ENCODE results near the gene MDC1.

DNA sequence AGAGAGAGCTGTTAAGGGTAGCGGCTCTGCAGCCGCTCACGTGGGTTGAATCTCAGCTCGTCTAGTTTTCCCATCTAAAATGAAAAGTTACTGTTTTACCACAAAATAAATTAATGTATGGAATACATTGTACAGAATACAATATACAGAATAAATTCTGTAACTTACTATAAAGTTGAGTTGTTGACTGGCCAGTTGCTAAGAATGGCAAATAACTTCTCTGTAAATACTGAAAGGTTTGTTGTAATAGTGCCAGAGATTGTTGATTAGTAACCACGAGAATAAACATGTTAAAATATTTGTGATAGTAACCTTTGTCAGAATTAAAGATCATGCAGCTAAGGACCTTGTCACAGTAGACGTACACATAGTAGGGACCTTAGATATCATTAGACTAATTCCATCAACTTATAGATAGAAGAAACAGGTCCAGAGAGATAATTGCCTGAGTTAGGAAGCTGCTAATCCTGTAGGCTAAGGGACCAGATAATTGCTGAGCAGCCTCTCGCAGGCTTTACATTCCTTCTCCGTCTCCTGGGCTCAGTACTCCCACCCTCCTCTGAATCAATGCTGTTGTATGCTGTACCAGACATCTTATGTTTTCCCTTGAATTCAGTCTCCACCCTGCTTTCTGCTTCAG, 25.8 kb downstream of the MDC1 start:
- no peak for TF ChIP-seq EZH2 (IDR thresholded peaks at IDR 0.05; ENCODE audit: borderline replicate concordance, insufficient read depth, low read length, poor library complexity, severe bottlenecking)
- TF ChIP-seq, protein P1, sequence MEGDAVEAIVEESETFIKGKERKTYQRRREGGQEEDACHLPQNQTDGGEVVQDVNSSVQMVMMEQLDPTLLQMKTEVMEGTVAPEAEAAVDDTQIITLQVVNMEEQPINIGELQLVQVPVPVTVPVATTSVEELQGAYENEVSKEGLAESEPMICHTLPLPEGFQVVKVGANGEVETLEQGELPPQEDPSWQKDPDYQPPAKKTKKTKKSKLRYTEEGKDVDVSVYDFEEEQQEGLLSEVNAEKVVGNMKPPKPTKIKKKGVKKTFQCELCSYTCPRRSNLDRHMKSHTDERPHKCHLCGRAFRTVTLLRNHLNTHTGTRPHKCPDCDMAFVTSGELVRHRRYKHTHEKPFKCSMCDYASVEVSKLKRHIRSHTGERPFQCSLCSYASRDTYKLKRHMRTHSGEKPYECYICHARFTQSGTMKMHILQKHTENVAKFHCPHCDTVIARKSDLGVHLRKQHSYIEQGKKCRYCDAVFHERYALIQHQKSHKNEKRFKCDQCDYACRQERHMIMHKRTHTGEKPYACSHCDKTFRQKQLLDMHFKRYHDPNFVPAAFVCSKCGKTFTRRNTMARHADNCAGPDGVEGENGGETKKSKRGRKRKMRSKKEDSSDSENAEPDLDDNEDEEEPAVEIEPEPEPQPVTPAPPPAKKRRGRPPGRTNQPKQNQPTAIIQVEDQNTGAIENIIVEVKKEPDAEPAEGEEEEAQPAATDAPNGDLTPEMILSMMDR (IDR thresholded peaks at IDR 0.05; ENCODE audit: poor library complexity, severe bottlenecking): no peak
- no peak for TF ChIP-seq POLR2AphosphoS5 (IDR thresholded peaks at IDR 0.05)
- TF ChIP-seq, protein P2, sequence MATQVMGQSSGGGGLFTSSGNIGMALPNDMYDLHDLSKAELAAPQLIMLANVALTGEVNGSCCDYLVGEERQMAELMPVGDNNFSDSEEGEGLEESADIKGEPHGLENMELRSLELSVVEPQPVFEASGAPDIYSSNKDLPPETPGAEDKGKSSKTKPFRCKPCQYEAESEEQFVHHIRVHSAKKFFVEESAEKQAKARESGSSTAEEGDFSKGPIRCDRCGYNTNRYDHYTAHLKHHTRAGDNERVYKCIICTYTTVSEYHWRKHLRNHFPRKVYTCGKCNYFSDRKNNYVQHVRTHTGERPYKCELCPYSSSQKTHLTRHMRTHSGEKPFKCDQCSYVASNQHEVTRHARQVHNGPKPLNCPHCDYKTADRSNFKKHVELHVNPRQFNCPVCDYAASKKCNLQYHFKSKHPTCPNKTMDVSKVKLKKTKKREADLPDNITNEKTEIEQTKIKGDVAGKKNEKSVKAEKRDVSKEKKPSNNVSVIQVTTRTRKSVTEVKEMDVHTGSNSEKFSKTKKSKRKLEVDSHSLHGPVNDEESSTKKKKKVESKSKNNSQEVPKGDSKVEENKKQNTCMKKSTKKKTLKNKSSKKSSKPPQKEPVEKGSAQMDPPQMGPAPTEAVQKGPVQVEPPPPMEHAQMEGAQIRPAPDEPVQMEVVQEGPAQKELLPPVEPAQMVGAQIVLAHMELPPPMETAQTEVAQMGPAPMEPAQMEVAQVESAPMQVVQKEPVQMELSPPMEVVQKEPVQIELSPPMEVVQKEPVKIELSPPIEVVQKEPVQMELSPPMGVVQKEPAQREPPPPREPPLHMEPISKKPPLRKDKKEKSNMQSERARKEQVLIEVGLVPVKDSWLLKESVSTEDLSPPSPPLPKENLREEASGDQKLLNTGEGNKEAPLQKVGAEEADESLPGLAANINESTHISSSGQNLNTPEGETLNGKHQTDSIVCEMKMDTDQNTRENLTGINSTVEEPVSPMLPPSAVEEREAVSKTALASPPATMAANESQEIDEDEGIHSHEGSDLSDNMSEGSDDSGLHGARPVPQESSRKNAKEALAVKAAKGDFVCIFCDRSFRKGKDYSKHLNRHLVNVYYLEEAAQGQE (IDR thresholded peaks at IDR 0.05; ENCODE audit: borderline replicate concordance): no peak
- TF ChIP-seq SMC3 (conservative IDR thresholded peaks at IDR 0.05; ENCODE audit: poor library complexity): no peak
- TF ChIP-seq EP300 (conservative IDR thresholded peaks at IDR 0.05; ENCODE audit: poor library complexity, severe bottlenecking): no peak

Data from neural cell (in vitro differentiated cells).